Peyer's patch (tissue), 4 donors: ENCODE data around the gene TCF7L2.

ENCODE experiments used
- CTCF ChIP-seq, 6 experiments: fragments of 450-650 bp in 4 of 6; fragments of 200-600 bp in 2 of 6; sonication (generic) in 1 of 6; IDR thresholded peaks; one replicate each; pipeline ENCODE4 v1.5.1; 2017 to 2019; ENCODE audit warnings: antibody characterized with exemption in 6 of 6, mild to moderate bottlenecking in 3 of 6, moderate library complexity in 1 of 6
- POLR2A ChIP-seq, 2 donors: fragments of 450-650 bp; IDR thresholded peaks; one replicate each; pipeline ENCODE4 v1.5.1; 2017; ENCODE audit warnings: antibody characterized with exemption in 2 of 2, mild to moderate bottlenecking in 2 of 2, moderate library complexity in 2 of 2

- no peak for TF ChIP-seq CTCF (IDR thresholded peaks at IDR 0.05)
- no peak for TF ChIP-seq POLR2A (IDR thresholded peaks at IDR 0.05)
Measured at GRCh38 chr10:112926906-112927688, 22.9 kb upstream of the TCF7L2 start.
